GM12874 (cell line): ENCODE data around the gene WDR4.

ENCODE experiments used
- TF ChIP-seq, protein P1 (sequence below): IDR thresholded peaks from 2 replicates; pipeline ENCODE4 v1.5.1; 2011; ENCODE audit warnings: low read depth, mild to moderate bottlenecking, control low read depth, low read length, moderate library complexity; ENCODE audit not compliant: insufficient read depth

The WDR4 gene

DNA sequence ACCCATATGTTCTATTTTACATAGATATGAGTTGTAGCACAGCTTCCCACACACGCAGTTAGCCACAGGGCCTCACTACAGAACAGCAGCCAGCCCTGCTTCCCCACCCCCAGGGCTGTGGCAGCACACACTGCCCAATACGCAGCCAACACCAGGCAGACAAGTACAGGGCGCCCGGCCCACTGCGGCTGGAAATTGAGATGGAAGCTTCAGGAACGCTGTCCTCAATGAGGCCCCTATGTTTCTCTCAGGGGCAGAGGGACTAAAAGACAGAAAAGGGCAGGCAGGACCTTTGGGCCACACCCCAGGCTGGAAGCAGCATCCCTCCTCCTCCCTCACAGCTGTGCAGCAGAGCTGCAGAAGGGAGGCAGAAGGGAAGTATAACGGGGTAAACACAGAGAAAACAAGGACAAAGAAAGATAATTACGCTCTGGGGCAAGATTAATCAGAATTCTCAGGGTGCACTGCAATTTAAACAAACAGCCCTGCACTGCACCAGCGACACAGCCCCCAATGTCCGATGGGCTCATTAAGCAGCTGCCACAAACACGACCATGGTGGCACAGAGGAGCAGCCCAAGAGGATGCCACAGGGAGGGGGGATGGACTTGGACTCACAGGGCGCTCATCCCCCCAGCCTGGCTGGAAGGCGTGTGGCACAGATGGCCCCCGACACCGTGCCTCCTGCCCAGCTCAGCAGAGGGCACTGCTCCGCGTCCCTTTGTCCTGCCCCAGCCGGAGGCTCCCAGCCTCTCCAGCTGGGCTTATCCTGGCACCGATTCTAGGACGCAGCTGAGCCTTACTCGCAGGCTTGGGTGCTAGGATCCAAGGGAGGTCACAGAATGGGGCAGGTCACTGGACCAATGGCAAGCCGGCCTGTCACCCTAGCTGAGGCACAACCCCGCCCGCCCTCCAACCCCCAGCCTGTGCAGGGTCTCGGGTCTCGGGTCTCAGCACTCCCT, 14.2 kb downstream of the WDR4 start:
- TF ChIP-seq, protein P1, sequence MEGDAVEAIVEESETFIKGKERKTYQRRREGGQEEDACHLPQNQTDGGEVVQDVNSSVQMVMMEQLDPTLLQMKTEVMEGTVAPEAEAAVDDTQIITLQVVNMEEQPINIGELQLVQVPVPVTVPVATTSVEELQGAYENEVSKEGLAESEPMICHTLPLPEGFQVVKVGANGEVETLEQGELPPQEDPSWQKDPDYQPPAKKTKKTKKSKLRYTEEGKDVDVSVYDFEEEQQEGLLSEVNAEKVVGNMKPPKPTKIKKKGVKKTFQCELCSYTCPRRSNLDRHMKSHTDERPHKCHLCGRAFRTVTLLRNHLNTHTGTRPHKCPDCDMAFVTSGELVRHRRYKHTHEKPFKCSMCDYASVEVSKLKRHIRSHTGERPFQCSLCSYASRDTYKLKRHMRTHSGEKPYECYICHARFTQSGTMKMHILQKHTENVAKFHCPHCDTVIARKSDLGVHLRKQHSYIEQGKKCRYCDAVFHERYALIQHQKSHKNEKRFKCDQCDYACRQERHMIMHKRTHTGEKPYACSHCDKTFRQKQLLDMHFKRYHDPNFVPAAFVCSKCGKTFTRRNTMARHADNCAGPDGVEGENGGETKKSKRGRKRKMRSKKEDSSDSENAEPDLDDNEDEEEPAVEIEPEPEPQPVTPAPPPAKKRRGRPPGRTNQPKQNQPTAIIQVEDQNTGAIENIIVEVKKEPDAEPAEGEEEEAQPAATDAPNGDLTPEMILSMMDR = no peak

DNA sequence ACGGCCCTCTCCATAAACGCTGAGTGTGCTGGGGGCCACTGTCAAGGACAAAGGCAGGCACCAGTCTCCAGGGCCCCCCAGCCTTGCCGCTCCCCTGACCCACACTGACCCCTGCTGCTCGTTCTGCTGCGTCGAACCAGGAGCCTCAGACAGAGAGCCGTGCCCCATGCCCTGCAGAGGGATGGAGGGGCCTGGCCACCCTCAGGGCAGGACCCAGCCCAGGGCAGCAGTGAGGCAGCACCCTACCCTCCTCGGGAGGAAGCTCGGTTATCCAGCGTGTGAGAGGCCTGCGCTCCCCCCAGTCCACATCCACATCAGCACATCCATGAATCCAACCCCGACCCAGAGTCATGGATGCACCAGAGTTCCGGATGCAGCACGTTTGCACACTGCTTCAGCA, 15.1 kb downstream of the WDR4 start:
- TF ChIP-seq, protein P1 = no peak

DNA sequence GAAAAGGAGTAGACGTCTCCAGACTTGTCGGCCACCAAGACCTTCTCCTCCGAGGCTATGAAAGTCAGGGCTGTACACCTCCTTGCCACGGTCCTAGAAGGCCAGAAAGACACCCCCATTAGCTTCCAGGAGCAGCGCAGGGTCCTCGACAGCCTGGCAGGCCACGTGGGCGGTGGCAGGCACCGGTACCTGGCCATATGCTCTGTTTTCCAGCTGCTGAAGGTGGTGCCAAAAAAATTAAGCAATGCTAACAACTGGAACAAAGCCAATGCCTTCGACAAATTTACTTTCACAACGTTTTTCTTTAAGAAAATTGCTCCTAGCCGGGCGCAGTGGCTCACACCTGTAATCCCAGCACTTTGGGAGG, 15.9 kb downstream of the WDR4 start:
- TF ChIP-seq, protein P1 = no peak

- TF ChIP-seq, protein P1 = no peak
Observed at GRCh38 chr21:42862774-42863503, 16.4 kb downstream of the WDR4 start.

DNA sequence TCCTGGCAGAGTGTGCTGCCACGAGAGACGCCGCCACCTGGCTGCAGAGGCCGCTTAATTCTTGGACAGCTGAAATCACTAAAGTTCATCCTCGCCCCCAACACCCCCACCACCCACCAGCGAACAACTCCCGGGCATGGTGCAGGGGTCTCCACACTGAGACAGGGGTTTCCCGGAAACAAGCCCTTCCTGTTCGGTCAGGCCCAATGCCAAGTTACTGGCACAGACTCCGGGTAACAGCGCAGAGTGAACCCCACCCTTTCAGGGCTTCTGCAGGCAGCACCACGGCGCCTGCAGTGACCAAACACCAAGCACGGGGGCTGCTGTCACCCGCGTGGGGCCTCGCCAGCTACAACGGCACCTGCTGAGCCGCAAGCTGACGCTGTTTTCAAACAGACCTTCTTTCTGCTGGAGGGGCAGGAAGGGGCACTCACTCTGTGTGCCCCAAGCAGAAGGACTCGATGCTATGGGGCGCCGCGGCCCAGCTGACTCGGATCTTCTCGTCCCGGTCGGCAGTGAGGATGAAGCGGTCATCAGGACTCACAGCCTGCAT, 17.4 kb downstream of the WDR4 start:
- TF ChIP-seq, protein P1 = no peak

DNA sequence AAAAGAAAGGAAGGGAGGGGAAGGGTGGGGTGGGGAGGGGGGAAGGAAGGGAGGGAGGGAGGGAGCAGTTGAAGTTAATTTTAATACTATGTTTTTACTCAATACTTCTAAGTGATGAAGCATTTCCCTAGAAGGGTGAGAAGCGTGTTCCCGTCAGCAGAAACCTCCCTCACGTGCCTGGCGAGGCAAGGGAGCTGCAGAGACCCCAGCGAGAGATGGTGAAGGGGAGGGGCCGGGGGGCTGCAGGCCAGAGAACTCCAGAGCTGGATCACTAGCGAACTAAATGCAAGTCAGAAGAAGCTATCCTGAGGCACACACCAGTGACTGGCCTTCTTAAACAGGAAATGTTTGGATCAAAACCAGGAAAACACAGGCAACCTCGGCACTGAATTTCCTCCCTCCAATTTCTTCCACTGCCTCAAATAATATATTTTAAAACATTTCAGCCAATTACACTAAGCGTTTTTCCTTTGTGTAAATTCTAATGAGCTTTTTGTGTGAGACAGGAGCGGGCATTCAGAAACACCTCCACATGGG, 18.0 kb downstream of the WDR4 start:
- TF ChIP-seq, protein P1 = no peak

DNA sequence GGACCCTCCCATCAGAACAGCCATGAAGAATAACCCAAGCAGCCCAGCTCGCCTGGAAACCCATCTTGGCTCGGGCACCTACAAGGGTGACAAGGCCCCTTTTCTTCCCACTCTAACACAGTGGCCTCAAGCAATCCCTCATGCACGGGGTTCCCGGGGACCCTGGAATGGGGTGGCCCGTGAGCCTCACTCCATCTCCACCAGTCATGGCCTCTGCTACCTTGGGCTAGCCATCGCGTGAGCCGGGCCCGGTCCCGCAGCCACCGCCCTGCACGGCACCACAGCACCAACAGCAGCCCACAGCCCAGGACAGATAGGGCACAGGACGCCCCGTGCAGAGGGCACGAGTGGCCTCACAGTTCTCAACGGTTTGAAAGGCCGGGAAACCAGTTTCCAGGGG, 19.0 kb downstream of the WDR4 start:
- TF ChIP-seq, protein P1 = no peak
